Measurements from ENCODE around the gene ART4.

Gene ART4, protein sequence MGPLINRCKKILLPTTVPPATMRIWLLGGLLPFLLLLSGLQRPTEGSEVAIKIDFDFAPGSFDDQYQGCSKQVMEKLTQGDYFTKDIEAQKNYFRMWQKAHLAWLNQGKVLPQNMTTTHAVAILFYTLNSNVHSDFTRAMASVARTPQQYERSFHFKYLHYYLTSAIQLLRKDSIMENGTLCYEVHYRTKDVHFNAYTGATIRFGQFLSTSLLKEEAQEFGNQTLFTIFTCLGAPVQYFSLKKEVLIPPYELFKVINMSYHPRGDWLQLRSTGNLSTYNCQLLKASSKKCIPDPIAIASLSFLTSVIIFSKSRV

DNA sequence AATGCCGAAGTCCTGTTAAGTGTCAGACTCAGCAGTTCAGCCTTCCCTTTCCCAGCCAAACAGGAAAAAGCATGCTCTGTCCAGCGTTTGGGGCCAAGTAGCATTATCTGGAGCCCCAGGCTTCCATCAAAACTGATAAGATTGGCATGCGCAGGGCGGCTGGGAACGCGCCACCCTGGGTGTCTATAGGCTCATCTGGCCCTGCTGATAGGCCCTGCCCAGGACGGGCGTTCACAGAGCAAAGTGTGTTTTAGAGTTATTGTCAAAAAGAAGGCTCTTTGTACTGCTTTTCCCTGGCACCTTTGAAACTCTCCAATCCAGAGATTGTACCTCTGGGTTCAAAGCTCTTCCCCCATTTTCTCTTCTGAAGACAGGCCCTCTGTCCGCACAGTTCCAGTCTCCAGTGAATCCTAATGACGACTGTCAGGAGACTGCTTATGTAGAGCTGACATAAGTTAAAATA is at the start of gene ART4:
ART4 (minus strand) TSS at position 102 of the 463 bp plus-strand sequence. CDS start 413 bp downstream, outside the sequence.
- ChIA-PET POLR2A (no interaction called here), CTCF (interaction anchor here (1.2 to 7.4 kb wide), 4 partner anchors 11 to 378 kb away, joined by 3 to 85 read pairs (median 4); partner anchors contain the start of gene RERG)
- no peak for DNase-seq (ENCODE audit: extremely low spot score)
- TF ChIP-seq, protein P1, sequence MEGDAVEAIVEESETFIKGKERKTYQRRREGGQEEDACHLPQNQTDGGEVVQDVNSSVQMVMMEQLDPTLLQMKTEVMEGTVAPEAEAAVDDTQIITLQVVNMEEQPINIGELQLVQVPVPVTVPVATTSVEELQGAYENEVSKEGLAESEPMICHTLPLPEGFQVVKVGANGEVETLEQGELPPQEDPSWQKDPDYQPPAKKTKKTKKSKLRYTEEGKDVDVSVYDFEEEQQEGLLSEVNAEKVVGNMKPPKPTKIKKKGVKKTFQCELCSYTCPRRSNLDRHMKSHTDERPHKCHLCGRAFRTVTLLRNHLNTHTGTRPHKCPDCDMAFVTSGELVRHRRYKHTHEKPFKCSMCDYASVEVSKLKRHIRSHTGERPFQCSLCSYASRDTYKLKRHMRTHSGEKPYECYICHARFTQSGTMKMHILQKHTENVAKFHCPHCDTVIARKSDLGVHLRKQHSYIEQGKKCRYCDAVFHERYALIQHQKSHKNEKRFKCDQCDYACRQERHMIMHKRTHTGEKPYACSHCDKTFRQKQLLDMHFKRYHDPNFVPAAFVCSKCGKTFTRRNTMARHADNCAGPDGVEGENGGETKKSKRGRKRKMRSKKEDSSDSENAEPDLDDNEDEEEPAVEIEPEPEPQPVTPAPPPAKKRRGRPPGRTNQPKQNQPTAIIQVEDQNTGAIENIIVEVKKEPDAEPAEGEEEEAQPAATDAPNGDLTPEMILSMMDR (IDR thresholded peaks at IDR 0.05; ENCODE audit: control extremely low read depth, extremely low read depth, low read depth, missing control alignments), result no peak

DNA sequence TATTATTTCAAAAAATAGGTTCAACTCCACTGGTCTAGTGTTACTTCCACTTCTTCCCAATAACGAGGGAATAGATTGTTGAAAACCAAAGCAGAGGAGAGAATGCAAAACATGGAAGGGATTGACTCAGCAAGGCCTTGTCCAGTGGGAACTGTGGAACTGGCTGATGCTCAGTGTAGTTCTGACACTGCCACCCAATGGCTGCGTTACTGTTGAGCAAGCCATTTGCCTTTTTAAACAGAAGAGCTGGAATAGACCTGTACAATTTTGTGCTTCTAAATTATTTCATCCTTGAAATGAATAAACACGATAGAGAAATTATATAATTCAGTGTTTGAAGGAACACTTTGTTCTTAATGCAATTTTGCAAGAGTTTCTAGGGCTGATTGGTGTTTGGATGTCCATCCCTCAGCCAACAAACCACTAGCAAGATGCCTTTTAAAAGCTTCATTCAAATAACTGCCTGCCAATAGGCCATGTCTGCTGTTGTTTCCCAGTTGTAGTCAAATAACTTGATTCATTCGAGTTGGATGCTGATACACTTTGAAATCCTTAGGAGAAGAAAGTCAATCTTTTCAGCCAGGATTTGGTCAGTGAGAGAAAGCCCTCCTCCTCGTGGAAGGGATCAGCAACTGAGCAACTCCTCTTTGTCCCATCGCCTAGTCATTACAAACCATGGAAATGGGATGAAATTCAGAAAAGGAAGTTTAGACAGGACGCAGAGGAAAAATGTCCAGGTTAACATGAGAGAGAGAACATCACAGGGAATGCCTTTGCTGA is 49.6 kb upstream of the ART4 start:
- ChIA-PET POLR2A (no interaction called here), CTCF (interaction anchor here (0.7 to 3.0 kb wide), 5 partner anchors 9 to 22 kb away, joined by 3 to 14 read pairs (median 4); no protein-coding TSS in a partner anchor)
- TF ChIP-seq, protein P1 (IDR thresholded peaks at IDR 0.05; ENCODE audit: control extremely low read depth, extremely low read depth, low read depth, missing control alignments), result no peak
- DNase-seq (ENCODE audit: extremely low spot score), result no peak

DNA sequence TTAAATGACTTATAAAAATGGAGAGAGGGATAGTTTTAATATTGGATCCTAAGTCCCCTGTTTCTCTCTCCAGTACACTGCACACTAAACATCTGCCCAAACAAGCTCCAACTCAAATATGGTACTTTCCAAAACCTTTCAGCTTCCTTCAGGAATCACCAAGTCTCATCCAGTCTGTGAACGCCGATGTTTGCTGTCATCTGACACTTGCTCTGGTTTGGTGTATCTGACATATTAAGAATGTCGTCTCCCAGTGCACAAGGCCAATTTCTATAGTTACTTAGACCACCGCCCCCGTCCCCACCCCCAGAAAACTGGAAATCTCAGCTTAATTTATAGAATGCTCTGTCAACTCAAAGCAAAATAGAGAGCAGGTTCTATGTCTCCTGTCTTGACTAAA is 47.4 kb upstream of the ART4 start:
- ChIA-PET CTCF (interaction anchor here (1.2 to 3.2 kb wide), 3 partner anchors 10 to 17 kb away, joined by 3 to 12 read pairs (median 4); no protein-coding TSS in a partner anchor), POLR2A (no interaction called here)
- no peak for DNase-seq (ENCODE audit: extremely low spot score)
- TF ChIP-seq, protein P1 (IDR thresholded peaks at IDR 0.05; ENCODE audit: control extremely low read depth, extremely low read depth, low read depth, missing control alignments), result no peak

DNA sequence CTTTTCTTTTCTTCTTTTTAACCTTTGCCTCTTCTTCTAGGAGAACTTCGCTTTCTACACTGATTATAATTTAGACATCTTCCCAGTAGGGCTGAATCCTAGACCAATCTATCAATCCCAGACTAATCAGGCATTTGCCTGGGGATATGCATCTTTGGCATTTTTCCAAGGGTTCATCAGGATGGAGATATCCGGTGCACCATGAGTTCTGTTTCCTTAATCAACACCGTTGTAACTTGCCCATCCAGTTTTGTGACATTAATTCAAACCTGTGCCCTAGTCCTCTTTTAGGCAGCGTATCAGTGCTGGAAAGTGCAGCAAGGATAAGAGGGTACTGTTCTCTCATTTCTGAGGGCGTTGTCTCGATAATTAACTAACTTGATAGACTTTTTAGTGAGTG is 42.9 kb upstream of the ART4 start:
- POLR2A ChIA-PET, result no interaction called here

DNA sequence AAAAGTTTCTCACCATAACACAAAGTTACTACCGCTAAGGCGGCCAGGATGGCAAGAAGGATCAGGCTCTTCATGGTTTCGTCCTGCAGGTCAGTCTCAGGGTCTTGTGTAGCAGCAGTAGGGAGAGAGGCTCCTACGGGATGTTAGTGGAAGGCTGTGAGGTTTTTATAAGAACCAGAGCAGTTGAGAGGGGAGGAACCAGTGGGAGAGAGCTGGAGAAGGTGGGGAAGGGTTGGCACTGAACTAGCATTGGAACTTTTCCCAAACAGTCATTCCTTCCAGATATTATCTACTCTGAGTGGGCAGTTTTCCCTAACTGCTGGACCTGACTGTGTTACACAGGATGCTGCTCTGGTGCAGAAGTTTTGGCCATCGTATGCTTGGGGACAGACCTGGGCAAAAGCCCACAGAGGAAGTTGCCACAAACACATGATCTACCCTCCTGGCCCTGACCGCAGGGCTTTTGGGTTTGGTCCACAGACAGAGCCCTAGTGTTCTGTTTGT is 42.4 kb upstream of the ART4 start, which contains the start of gene MGP:
MGP (minus strand) TSS at position 137 of the 504 bp plus-strand sequence; CDS start at position 74, 63 bp downstream.
- DNase-seq (ENCODE audit: extremely low spot score), result no peak
- ChIA-PET POLR2A (no interaction called here), CTCF (no interaction called here)
- TF ChIP-seq, protein P1 (IDR thresholded peaks at IDR 0.05; ENCODE audit: control extremely low read depth, extremely low read depth, low read depth, missing control alignments), result no peak

More for the DNA sequence above, 42.9 kb upstream of the ART4 start:
- CTCF ChIA-PET, result interaction anchor here (1.3 kb wide), 1 partner anchor 38 kb away, joined by 4 read pairs; no protein-coding TSS in a partner anchor
- TF ChIP-seq, protein P1 (IDR thresholded peaks at IDR 0.05; ENCODE audit: control extremely low read depth, extremely low read depth, low read depth, missing control alignments), result no peak
- DNase-seq (ENCODE audit: extremely low spot score), result no peak

DNA sequence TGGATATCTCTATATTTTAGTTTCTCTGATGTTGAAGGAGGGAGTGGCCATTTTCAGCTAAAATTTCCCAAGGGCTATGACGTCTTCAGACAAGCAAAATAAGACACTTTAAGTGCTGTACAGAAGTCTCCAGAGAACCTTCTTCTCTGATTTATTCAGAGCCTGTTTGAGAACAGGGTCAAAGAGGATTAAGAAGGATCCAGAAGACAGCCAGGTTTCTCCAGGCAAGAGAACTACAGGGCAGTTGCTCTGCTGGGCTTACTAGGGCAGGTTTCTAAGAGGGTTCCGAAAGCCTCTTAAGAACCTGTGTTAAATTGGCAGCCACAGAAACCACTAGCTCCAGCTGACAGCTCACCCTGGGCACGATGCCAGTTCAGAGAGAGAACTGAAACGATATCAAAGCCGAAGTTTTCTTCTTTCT is 41.1 kb upstream of the ART4 start:
- ChIA-PET POLR2A (no interaction called here), CTCF (no interaction called here)
- TF ChIP-seq, protein P1 (IDR thresholded peaks at IDR 0.05; ENCODE audit: control extremely low read depth, extremely low read depth, low read depth, missing control alignments), result no peak
- DNase-seq (ENCODE audit: extremely low spot score), result peak; percentile 18
